NCI-H2107 treated with DMSO at 0.1 percent for 48 hours (cell line): ENCODE measurements around the gene MAPK13.
"Not testable (repeated sequence)": the region's sequence is repeated elsewhere in the genome, so short reads cannot be mapped to it uniquely, and the experiment has no call there.

Source experiments
- DNase-seq: peaks from one replicate; lab custom pipeline; 2025; ENCODE audit not compliant: unreplicated experiment; lab: John Stamatoyannopoulos, UW

MAPK13 gene

GRCh38 chr6:36126553-36127458 is 3.5 kb upstream of the MAPK13 start:
- DNase-seq, result no peak

GRCh38 chr6:36127462-36128016 is 2.8 kb upstream of the MAPK13 start:
- DNase-seq, result no peak

GRCh38 chr6:36128073-36128472 is 2.2 kb upstream of the MAPK13 start:
- DNase-seq, result no peak

- no peak for DNase-seq
Observed at GRCh38 chr6:36128793-36129192, 1.5 kb upstream of the MAPK13 start.

GRCh38 chr6:36129334-36129733 is 979 bp upstream of the MAPK13 start:
- DNase-seq, result not testable (repeated sequence)

GRCh38 chr6:36130667-36131510 is 576 bp downstream of the MAPK13 start:
- DNase-seq, result peak; percentile 5

GRCh38 chr6:36131511-36132245 is 1.4 kb downstream of the MAPK13 start:
- peak; percentile 20 for DNase-seq

GRCh38 chr6:36132246-36132895 is 2.1 kb downstream of the MAPK13 start:
- DNase-seq, result no peak

- DNase-seq, result no peak
Observed at GRCh38 chr6:36133148-36133547, 2.8 kb downstream of the MAPK13 start.

GRCh38 chr6:36133912-36134311 is 3.6 kb downstream of the MAPK13 start:
- no peak for DNase-seq

- DNase-seq, result peak; percentile 5
Observed at GRCh38 chr6:36135053-36135731, 4.9 kb downstream of the MAPK13 start.

GRCh38 chr6:36136034-36136433 is 5.7 kb downstream of the MAPK13 start:
- no peak for DNase-seq

- DNase-seq, result no peak
Observed at GRCh38 chr6:36136551-36136950, 6.2 kb downstream of the MAPK13 start.

- no peak for DNase-seq
Observed at GRCh38 chr6:36138667-36139066, 8.4 kb downstream of the MAPK13 start.

GRCh38 chr6:36139431-36139830 is 9.1 kb downstream of the MAPK13 start:
- DNase-seq, result no peak

GRCh38 chr6:36139991-36140710 is 9.8 kb downstream of the MAPK13 start:
- no peak for DNase-seq

GRCh38 chr6:36141091-36141490 is 10.8 kb downstream of the MAPK13 start:
- no peak for DNase-seq

GRCh38 chr6:36141961-36142360 is 11.6 kb downstream of the MAPK13 start:
- no peak for DNase-seq
